Ovary (tissue), 3 donors: ENCODE results near the gene DIS3L2.

Experiments used
- CTCF ChIP-seq, 3 donors: fragments of 450-650 bp in 2 of 3; fragments of 200-600 bp in 1 of 3; IDR thresholded peaks; one replicate each; pipeline versions ENCODE4 v1.5.1 to v1.8.0; 2016 to 2022; ENCODE audit warnings: antibody characterized with exemption in 3 of 3, mild to moderate bottlenecking in 1 of 3
- POLR2A ChIP-seq: fragments of 450-650 bp; IDR thresholded peaks from one replicate; pipeline ENCODE4 v1.6.1; 2017; ENCODE audit warnings: antibody characterized with exemption, mild to moderate bottlenecking, moderate library complexity
- donor health status: DM: no; HTN: no; CAD: no.

GRCh38 chr2:231984992-231985391 is 23.5 kb downstream of the DIS3L2 start:
- TF ChIP-seq CTCF (IDR thresholded peaks at IDR 0.05) (no peak), POLR2A (no peak)
